Heart right ventricle (tissue), 16 donors: ENCODE measurements around the gene ZNF276. TPM values are rescaled to one million over a fixed set of nuclear protein-coding genes. Genes with fewer than 3 reads are reported as not detected.
"Not testable (repeated sequence)": the region's sequence is repeated elsewhere in the genome, so short reads cannot be mapped to it uniquely, and the experiment has no call there.

ENCODE experiments used
- ATAC-seq, 8 donors: fragments of 200-7000 bp; cut with Tn5 transposase; one replicate each; pipeline ENCODE4 v1.9.1; 2020; ENCODE audit warnings: mild to moderate bottlenecking in 8 of 8, moderate library complexity in 8 of 8, moderate number of reproducible peaks in 1 of 8
- DNase-seq, 2 donors: peaks; one replicate each; pipeline ENCODE4 v3.0.0-alpha.2; 2020
- H3K27ac ChIP-seq, 10 donors: fragments of 200-600 bp; sonication (generic) in 2 of 10; one replicate each; pipeline versions ENCODE4 v1.5.0 to v1.8.0; 2020 to 2022; ENCODE audit warnings: mild to moderate bottlenecking in 3 of 10
- H3K27me3 ChIP-seq, 7 donors: fragments of 200-600 bp; one replicate each; pipeline ENCODE4 v1.8.0; 2021 to 2022; ENCODE audit warnings: mild to moderate bottlenecking in 2 of 7
- H3K36me3 ChIP-seq, 9 donors: fragments of 200-600 bp; sonication (generic) in 1 of 9; one replicate each; pipeline versions ENCODE4 v1.5.0 to v1.8.0; 2020 to 2022; ENCODE audit warnings: mild to moderate bottlenecking in 2 of 9
- H3K4me1 ChIP-seq, 9 donors: fragments of 200-600 bp; sonication (generic) in 1 of 9; one replicate each; pipeline versions ENCODE4 v1.5.0 to v1.8.0; 2020 to 2022; ENCODE audit warnings: mild to moderate bottlenecking in 4 of 9
- H3K4me3 ChIP-seq, 10 donors: fragments of 200-600 bp; sonication (generic) in 2 of 10; one replicate each; pipeline versions ENCODE4 v1.5.0 to v1.8.0; 2020 to 2022; ENCODE audit warnings: mild to moderate bottlenecking in 7 of 10, moderate library complexity in 2 of 10
- H3K9me3 ChIP-seq, 11 donors: fragments of 200-600 bp in 10 of 11; sonication (generic) in 2 of 11; one replicate each; pipeline versions ENCODE4 v1.5.0 to v1.8.0; 2013 to 2022; ENCODE audit warnings: mild to moderate bottlenecking in 2 of 11, control low read depth in 1 of 11, moderate library complexity in 1 of 11
- CTCF ChIP-seq, 9 donors: fragments of 200-600 bp; sonication (generic) in 2 of 9; IDR thresholded peaks; one replicate each; pipeline versions ENCODE4 v1.5.0 to v1.8.0; 2021 to 2022; ENCODE audit warnings: antibody characterized with exemption in 9 of 9, mild to moderate bottlenecking in 5 of 9, moderate library complexity in 1 of 9
- WGBS, 2 donors: extraction: QIAGEN DNeasy Blood & Tissue Kit; methylation state at CpG; one replicate each; pipeline ENCODE4 v1.1.7; 2013; ENCODE audit warnings: inconsistent platforms in 1 of 2; 5-methylcytosine and 5-hydroxymethylcytosine counted together
- intact Hi-C, 10 donors: fragments of 100-400 bp; cut with DNase I; formaldehyde crosslinking; loops; one replicate each; pipeline versions ENCODE4 v1.11.1 to v1.14.2; 2022
- polyA plus RNA-seq, 2 donors: library from polyadenylated mRNA; stranded (reverse); fragments of 200-250 nt; gene quantifications; one replicate each; pipeline ENCODE4 v1.2.3, GENCODE V29; 2013
- total RNA-seq, 10 donors: library from RNA; stranded (reverse); fragmentation: NEBNext Ultra II Directional in 3 of 10; extraction: Animal tissue kit (Norgen Biotek cat#: 25700) in 3 of 10; gene quantifications; one replicate each; pipeline versions ENCODE4 v1.2.1 to v1.2.4, GENCODE V29; 2021 to 2023
- donor health status: Arrhythmogenic right ventricular cardiomyopathy.
- donor health status: ischemic (EF 13 %, LVEDD 7.1; RV severe dilation, severe dysfunction).
- donor health status: healthy with polysubstance abuse.
- donor health status: DM: no; HTN: yes; CAD: no.
- donor health status: DM: no; HTN: no; CAD: no.
- donor health status: ischemic (EF 25% LVEDD 6.9; RV normal size, moderate dysfunction).
- donor health status: ischemic (EF 25% LVEDD 5.7; RV mildly dilated, moderate dysfunction).
- donor health status: healthy.
- donor health status: DM: yes; HTN: yes; CAD: no.
- donor health status: Ischemic cardiomyopathy.
- donor health status: ischemic (EF 35%, LVEDD 5.7; RV mildly dilated, moderate dysfunction).
- donor health status: nonischemic (EF 11% LVEDD 7.7; RV severe dilation, severe dysfunction).
- donor health status: DM: yes; HTN: yes; CAD: no.
- donor health status: PGD.
- donor health status: ischemic (EF 29% LVEDD 5.4; RV normal size, mild dysfunction).
- donor health status: nonischemic (EF 23%, LVEDD 6.1; RV moderate dilation, normal function).

The ZNF276 gene
- total and polyA plus RNA-seq, 12 donors, result 8.2 to 29.3 (median 12.8) TPM

GRCh38 chr16:89691986-89692569, 29.3 kb upstream of the ZNF276 start:
- H3K27me3 ChIP-seq, result no peaks in the 10 kb centered on the region
- no peak overlapping the region for H3K27ac ChIP-seq
- H3K9me3 ChIP-seq, result no peaks in the 10 kb centered on the region
- intact Hi-C loops, result no loop called here
- peaks cover 0 to 78% (median 10%) of the 10 kb centered on the region in 9 donors for H3K36me3 ChIP-seq
- ATAC-seq (no peak), DNase-seq (no peak)
- no peak overlapping the region for H3K4me3 ChIP-seq
- peaks cover 4 to 16% (median 8%) of the 10 kb centered on the region in 9 donors for H3K4me1 ChIP-seq
- WGBS, 2 donors, result 87 to 95% methylated on average over 13 of the region's 13 CpGs
- TF ChIP-seq CTCF (IDR thresholded peaks at IDR 0.05), result no peak

- no peak for TF ChIP-seq CTCF (IDR thresholded peaks at IDR 0.05)
- H3K27me3 ChIP-seq, result no peaks in the 10 kb centered on the region
- no peak for DNase-seq
- no peak overlapping the region for H3K4me3 ChIP-seq
- H3K27ac ChIP-seq, result no peak overlapping the region
- ATAC-seq, result no peak
- H3K36me3 ChIP-seq, result peaks cover 0 to 88% (median 10%) of the 10 kb centered on the region in 9 donors
- no peaks in the 10 kb centered on the region for H3K9me3 ChIP-seq
- intact Hi-C loops, result no loop called here
- 92 to 94% methylated on average over 11 of the region's 11 CpGs for WGBS, 2 donors
- H3K4me1 ChIP-seq, result peaks cover 0 to 7% (median 0%) of the 10 kb centered on the region in 9 donors
Observed at GRCh38 chr16:89693289-89693731, 28.0 kb upstream of the ZNF276 start.

- no peaks in the 10 kb centered on the region for H3K27me3 ChIP-seq
- H3K36me3 ChIP-seq, result peaks cover 0 to 86% (median 10%) of the 10 kb centered on the region in 9 donors
- no peak for TF ChIP-seq CTCF (IDR thresholded peaks at IDR 0.05)
- no peak for ATAC-seq
- WGBS, 2 donors, result 89 to 90% methylated on average over 32 of the region's 32 CpGs
- intact Hi-C loops, result no loop called here
- no peak overlapping the region for H3K4me3 ChIP-seq
- no peaks in the 10 kb centered on the region for H3K9me3 ChIP-seq
- no peak for DNase-seq
- H3K27ac ChIP-seq, result no peak overlapping the region
- peaks cover 0 to 7% (median 0%) of the 10 kb centered on the region in 9 donors for H3K4me1 ChIP-seq
Observed at GRCh38 chr16:89693931-89694783, 27.2 kb upstream of the ZNF276 start.

GRCh38 chr16:89694784-89695085, 26.6 kb upstream of the ZNF276 start:
- H3K27ac ChIP-seq, H3K27me3 ChIP-seq, DNase-seq, intact Hi-C loops, ATAC-seq, H3K4me3 ChIP-seq, H3K9me3 ChIP-seq: not testable (repeated sequence)
- Histone ChIP-seq H3K4me1 (peaks cover 0 to 12% (median 4%) of the 10 kb centered on the region in 9 donors), H3K36me3 (peaks cover 0 to 82% (median 10%) of the 10 kb centered on the region in 9 donors)
- 90 to 92% methylated on average over 11 to 23 of the region's 23 CpGs for WGBS, 2 donors
